M059J (cell line): ENCODE data around the gene KRT16. TPM values are rescaled to one million over a fixed set of nuclear protein-coding genes. Genes with fewer than 3 reads are reported as not detected.
A peak's percentile ranks its signal among the peaks of the same experiment; 100 is the strongest.
"Not testable (repeated sequence)": the region's sequence is repeated elsewhere in the genome, so short reads cannot be mapped to it uniquely, and the experiment has no call there.

Experiments
- DNase-seq: peaks from one replicate; pipeline ENCODE4 v3.0.0-alpha.2; 2012; ENCODE audit warnings: low read depth
- total RNA-seq: library from RNA; depleted of rRNA; stranded (reverse); fragments of >200 nt; shearing (Covaris generic); gene quantifications from 2 replicates; pipeline ENCODE4 v1.2.3, GENCODE V29; 2014

KRT16 gene
- total RNA-seq, 1 experiment from 2014 or later = 0.15 TPM

DNA sequence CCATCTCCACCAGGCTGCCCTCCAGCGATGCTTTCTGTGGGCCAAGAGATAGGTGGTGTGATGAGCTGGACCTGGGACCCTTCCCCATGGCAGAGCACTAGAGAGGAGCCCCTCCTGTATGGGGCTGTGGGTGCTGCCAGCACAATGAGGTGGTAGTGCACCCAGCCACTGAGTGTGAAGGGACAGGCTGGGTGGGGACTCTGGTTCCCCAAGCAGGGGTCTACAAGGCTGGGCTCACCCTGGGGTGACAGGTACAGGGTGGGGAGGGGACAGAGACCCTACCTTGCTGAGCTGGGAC, 15.5 kb upstream of the KRT16 start:
- not testable (repeated sequence) for DNase-seq

DNA sequence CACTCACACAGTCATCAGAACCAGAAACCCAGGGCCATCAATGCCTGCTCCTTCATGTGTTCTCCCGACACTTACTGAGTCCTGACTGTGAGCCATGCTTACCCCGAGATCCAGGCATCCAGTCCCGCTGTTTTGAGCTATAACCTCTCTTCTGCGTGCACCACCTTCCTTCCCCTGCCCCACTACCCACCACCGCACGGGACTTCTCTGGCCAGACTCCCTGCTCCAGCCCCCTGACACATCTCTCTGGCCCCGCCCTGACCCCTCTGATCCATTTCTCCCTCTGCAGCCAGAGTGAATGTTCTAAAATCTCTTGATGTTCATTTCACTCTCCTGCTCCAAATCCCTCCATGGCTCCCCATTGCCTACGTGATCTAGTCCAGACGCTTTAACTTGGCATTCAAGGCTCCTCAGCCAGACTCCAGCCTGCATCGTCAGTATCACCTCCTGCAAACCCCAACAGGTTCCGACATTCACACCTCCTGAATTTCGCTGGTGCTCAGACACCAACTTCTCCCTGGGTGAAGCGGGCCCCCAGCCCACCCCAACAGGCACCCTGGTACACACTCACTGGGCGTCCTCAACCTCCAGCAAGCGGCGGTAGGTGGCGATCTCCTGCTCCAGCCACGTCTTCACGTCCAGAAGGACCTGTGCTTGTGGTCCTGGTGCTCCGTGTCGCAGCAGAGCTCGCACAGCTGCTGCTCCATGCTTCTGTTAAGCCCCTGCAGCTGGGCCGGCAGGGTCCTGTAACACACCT, 14.9 kb upstream of the KRT16 start:
- no peak for DNase-seq

DNA sequence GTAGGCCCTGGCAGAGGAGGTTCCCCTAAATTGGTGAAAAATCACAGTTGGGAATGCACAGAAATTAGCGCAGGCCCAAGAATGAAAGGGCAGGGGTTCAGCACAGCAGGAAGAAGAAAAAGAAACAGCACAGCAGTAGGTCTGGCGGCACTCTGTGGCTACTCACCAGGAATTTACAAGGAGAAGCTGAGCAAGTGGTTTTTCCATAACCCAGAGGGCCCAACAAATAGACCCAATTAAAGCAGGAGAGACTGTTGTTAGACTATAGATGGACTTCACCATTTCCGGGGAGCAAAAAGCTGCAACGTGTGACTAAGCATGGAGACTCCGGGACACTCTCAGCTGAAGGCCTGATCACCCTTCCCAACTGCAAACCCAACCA, 14.3 kb upstream of the KRT16 start:
- DNase-seq = not testable (repeated sequence)

DNA sequence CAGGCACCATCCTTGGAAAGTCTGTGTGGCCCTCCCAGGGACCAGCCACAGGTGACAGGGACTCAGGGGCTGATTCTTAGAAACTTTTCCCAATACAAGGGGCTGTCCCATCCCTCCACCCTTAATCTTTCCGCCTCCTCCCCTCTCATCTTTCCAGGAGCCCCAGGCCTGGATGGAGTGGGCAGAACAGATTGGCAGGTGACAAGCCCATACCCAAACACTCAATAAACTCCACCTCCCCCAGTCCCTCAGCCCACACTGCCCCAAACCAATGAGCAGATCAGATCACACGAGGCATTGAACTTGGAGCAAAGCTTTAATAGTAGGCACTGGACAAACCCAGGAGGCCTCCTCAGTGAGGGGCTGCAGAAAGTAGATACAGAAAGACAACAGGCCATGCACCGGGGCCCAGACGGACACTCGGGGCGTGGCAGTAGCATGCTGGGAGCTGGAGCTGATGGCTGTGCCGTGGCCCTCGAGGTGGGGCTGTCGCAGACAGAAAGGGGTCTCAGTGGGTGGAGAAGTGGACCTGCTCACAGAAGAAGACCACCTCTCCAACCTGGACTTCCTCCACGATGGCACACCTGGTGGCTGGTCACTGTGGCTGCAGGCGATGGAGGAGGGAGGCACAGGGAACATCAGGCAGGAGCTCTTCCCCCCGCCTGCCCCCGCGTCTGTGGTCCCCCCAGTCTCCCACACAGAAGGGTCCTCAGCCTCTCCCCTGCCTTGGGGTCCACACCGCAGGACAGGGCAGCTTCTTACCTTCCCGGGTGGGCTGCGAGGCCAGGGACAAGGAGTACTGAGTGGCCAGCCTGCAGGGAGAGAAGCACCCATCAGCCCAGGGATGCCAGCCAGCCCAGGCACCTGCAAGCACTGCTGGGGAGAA, 13.7 kb upstream of the KRT16 start:
- not testable (repeated sequence) for DNase-seq

DNA sequence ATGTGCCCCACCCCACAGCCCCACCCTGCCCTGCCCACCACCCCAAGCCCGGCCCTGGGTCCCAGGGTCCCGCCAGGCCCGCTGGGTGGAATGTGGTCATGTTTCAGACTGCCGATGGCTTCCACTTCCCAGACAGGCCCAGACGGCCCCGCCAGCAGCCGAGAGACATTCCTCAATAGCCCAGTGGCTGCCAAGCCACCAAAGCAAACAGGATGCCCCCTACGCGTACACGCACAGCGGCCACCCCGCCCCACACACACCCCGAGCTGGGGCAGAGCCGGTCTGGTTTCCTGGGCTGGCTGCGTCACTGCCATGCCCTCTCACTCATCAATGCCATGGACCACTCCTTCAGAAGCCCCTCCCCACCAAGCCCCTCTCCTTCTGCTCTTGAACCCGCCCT, 13.0 kb upstream of the KRT16 start:
- DNase-seq = peak; percentile 38

DNA sequence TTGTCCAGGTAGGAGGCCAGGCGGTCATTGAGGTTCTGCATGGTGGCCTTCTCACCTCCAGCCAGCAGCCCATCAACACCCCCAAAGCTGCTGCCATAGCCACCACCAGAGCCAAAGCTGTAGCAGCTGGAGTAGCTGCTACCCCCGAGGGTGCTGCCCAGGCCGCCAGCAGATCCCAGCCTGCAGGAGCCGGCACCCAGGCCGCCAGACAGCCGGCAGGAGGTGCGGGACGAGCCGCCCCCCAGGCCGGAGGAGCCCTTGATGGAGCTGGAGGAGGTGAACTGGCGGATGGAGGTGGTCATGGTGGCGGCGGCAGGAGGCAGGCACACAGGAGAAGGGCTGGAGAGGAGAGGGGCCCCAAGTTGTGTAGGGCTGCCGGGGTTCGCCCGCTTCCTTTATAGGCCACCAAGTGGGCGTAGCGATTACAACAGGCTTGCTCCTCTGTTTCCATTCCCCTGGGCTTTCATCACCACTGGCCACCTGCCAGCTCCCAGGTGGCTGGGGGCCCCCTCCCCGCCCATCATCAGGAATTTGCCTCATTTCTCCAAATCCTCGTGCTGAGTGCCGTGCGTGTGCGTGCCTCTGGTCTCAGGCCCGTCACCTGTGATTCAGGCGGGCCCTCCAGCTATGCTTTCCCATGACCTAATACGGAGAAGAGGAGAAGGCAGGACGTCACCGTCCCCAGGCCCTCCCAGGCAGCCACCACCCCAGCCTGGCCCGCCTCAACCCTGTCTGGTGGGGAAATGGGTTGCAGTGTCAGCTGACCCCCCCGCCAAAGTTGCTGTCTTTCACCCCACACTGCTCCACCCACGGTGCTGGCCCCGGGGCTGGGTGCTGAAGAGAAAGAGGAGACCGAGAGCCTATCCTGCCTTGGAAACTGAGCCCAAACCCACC, 11.9 kb upstream of the KRT16 start, which contains the start of gene KRT17:
KRT17 (minus strand) TSS at position 368 of the 894 bp plus-strand sequence; CDS start at position 302, 66 bp downstream.
- DNase-seq = no peak

DNA sequence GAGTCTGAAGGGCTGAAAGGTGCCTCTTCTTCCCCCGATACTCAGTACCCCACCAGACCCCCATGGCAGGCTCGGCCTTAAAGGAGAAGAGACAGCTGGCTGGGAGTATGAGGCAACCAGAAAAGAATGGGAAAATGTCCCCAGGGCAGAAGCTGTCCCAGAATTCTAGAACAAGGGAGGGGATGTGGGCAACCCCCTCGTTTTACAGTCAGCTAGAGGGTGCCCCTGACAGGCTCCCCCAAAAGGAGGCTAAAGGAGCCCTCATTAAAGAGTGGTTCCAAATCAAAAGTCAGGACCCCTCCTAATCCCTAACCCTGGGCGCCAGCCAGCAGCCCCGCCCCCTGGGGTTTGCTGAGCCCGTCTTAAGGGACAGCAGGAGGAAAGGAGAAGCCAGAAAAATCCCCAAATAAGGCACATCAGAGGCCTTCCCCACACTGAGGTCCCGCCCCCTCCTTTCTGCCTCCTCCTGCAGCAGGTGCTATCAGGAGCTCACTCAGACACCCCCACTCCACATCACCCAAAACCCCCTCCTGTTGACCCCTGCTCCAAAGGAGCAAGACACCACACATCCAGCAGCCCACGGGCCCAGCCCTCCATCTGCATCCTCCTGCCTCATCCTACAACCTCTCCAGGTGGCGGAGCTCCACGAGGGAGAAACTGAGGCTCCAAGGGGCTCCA, 10.8 kb upstream of the KRT16 start:
- peak; percentile 55 for DNase-seq

DNA sequence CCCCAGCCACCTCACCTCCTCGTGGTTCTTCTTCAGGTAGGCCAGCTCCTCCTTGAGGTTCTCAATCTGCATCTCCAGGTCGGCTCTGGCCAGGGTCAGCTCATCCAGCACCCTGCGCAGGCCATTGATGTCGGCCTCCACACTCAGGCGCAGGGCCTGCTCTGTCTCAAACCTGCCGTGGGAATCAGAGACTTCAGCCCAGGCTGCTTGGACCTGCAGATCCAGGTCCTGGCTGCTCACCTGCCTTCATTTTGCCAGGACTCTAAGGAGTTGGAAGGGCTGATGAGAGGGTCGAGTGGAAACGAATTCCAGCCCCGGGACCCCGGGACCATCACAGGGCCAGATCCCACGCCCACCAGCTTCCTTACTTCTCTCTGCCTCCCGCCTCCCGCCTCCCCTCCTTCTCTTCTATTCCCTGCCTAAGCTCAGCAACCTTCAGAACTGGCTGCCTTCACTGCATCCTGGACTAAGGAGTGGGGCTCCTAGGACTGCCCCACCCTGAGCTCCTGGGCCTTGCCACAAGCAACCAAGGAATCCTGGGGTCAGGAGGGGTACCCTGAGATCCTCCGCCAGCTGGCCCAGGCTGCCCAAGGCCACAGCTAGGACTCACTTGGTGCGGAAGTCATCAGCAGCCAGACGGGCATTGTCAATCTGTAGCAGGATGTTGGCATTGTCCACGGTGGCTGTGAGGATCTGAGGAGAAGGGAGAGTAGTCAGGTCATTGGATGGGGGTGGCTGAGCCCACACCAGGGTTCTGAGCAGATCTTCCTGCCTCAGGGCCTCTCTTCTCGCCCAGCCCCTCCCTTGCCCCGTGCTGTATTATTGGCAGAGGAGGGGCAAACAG, 10.0 kb upstream of the KRT16 start:
- DNase-seq = peak; percentile 43

DNA sequence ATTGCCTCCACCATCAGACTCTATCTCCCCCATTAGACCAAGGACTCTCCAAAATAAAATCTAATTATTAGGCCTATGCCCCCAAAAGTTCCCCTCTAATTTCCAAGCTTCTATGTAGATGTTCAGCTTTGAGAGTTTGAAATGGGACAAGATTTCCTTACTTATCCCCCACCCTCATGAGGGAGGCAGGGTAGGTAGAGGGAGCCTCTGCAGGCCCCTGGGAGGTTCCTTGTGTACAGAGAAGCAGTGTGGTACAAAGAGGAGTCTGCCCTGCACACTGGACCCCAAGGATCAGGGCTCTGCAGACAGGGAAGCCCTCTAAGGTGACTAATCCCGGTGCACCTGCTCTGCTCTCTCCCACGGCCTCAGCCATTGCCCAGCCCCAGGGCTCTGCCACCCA, 9.3 kb upstream of the KRT16 start:
- DNase-seq = no peak

DNA sequence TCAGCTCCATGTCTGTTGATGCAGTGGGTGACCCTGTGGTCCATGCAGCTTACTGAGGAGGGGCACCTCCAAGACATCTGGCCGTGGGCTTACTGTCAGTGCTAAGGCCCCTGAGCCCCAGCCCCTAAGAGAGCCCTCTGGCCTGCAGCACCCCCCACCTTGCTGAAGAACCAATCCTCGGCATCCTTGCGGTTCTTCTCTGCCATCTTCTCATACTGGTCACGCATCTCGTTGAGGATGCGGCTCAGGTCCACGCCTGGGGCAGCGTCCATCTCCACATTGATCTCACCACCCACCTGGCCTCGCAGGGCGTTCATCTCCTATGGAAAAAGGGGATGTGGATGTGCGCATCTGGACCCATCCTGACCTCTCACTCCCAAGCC, 8.9 kb upstream of the KRT16 start:
- DNase-seq = not testable (repeated sequence)

DNA sequence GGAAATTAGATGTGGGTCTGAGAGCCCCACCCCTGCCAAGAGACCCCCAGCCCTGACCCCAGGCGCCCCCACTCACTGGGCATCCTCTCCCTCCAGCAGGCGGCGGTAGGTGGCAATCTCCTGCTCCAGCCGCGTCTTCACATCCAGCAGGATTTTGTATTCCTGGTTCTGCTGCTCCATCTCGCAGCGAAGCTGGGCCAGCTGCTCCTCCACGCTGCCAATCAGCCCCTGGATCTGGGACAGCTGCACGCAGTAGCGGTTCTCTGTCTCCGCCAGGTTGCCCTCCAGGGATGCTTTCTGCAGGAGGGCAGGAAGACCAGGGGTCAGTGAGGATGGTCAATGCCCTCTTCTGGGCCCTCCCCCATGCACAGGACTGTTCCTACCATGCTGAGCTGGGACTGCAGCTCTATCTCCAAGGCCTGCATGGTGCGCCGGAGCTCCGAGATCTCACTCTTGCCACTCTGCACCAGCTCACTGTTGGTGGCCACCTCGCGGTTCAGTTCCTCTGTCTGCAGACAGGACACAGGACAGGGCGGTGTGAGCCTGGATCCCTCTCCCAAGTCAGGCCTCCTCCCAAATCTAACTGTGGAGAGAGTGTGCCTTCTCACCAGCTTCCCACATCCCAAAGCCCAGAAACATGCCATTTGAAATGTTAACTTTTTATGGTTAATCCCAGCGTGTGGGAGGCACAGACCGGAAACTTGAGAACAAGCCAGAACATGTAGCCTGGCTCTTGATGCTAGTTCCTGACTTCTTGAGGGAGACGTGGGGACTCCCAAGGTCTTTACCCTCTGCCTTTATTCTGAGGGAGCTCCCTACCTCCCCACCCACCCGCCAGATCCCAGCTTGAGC, 8.2 kb upstream of the KRT16 start:
- no peak for DNase-seq

DNA sequence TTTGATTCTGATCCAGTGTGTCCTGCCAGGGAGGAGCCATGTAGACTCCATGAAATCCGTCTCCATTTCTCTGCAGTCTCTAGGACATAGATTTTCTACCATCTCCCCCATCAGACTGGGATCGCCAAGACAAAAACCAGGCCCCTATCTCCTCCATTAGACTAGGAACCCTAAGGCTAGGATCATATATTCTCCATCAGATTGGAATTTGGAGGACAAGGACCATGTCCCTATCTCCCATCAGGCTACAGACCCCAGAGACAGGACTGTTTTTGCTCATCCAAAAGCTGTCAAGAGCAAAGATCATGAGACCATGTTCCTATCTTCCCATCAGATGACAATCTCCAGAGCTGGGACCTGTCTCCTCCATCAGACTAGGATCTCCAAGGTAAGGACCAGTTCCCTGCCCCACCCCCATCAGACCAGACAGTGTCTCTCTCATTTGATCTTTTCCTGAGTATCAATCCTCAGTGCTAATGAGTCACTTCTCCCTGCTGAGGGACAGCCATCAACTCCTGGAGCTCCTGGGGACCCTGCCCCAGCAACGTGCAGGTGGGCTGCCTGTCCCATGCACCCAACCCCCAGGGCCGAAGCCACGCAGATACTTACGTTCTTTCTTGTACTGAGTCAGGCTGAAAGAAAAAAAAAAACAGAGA, 7.5 kb upstream of the KRT16 start:
- not testable (repeated sequence) for DNase-seq

DNA sequence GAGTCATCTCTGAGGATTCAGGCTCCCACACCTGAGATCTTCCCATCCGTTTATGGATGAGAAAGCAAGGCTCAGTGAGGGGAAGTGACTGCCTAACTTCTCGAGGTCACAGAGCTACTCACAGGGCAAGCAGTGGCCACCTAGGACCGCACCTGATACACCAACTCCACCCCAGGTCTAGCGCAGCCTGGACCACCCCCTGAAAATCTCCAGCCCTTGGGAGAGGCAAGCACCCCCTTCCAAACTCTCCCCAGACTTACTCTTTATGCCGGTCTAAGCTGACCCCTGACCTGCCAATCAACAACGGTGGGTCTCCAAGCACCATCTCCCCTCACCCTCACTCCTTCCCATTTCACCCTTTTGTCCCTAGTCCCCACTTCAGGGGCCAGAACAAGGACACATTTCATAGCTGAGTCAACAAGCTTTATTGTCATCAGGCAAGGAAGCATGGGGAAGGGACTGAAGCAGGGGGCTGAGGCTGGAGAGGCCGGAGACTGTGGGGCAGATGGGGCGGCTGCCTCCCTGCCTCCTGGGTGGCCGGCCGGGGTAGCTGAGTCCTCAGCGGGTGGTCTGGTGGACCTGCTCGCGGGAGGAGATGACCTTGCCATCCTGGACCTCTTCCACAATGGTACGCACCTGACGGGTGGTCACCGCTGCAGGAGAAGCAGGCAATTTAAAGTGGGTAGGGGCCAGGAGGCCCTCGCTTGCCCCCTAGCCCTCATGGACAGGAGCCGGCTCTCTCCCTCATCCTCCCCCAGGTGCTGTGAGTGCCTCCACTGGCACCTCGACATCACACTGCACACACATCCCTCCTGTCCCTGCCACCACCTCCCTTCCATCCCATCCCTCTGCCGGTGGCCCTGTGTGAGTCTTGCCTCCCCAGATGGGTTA, 6.7 kb upstream of the KRT16 start:
- DNase-seq = no peak

DNA sequence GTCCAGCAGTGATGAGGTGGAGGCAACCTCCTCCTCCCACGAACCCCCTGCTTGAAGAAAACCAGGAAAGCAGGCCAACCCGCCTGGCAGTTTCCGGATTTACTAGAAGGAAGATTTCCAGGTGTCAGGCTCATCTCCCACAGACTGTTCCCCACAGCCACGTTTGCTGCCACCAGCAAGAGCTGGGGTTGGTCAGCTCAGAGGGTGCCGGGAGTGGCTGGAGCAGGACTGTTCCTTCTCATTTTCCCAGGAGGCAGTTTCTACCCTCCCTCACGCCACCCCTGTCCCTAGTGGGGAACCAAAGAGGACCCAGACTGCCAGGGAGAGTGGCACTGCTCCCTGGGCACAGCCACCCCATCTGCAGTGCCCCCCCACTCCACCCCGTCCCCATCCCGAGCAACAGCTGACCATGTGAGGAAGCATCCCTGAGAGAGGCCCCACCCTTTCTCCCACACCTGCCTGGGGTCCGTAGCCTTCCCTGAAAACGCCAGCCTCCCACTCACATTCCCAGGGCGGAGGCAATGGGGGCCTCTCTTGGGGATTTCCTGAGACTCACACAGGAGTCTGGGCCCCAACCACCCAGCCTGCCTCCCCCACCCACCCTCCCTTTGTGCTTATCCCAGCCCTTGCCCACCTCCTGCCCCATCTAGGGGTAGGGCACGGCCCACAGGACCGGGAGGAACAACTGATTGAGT, 5.9 kb upstream of the KRT16 start:
- no peak for DNase-seq

DNA sequence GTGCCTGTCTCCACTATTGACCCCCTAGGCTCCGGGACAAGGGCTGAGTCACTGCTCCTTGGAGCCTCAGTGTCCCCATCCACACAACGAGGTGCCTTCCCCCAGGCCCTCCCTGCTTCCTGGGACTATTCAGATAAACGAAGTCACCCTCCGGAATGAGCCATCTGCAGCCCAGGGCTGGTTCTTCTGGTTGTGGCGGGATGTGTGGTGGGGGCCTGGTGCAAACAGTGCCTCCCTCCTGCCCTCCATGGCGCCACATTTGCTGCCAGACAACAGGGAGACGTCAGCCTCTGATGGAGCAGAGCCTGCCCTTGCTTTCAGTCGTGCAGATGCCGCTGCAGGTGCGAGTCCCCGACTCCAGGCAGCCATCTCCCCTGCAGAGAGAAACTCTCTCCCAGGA, 5.1 kb upstream of the KRT16 start:
- DNase-seq = no peak

DNA sequence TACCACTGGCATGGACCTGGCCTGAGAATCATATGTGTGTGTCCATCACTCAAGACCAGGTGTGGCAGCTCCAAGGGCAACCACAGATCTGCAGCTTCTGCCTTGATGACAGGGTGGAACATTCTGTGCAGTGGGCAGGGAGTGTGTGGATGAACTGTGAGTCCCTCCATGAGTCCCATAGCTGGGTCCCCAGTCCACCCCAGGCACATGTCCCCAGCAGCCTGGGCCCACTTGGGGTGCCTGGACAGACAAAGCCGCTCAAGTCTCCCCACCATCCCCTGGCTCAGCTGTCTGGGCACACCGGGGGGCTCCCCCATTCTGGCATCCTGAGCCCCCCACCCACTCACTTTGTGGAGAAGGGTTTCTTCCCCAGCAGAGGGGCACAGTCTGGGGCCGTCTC, 4.6 kb upstream of the KRT16 start:
- DNase-seq = no peak

DNA sequence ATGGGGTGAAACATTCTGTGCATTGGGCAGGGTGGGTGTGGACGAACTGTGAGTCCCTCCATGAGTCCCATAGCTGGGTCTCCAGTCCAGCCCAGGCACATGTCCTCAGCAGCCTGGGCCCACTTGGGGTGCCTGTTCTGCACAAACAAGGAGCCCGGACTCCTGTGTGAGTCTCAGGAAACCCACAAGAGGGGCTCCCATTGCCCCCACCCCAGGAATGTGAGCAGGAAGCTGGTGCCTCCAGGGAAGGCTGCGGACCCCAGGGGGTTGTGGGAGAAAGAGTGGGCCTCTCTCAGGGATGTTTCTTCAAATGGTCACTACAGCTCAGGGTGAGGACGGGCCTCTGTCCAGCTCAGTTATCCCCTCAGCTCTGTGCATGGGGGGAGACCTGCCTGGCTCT, 3.9 kb upstream of the KRT16 start:
- not testable (repeated sequence) for DNase-seq
